Camera-type eye (tissue), 1 donor: ENCODE results near the gene KLHL3. TPM values are rescaled to one million over a fixed set of nuclear protein-coding genes. Genes with fewer than 3 reads are reported as not detected.

Experiments
- total RNA-seq: library from RNA; depleted of rRNA; stranded (reverse); fragments of >200 nt; gene quantifications from one replicate; pipeline ENCODE4 v1.2.3, GENCODE V29; 2014

The KLHL3 gene
- 23.7 TPM for total RNA-seq

GRCh38 chr5:137735555-137736284 lies at the start of gene KLHL3:
Gene KLHL3 (minus strand): TSS chr5:137736089. CDS start chr5:137735646, 443 bp downstream.

GRCh38 chr5:137754188-137754960 lies 18.5 kb upstream of the KLHL3 start, which contains the start of gene HNRNPA0:
Gene HNRNPA0 (minus strand): TSS chr5:137754363. CDS start chr5:137754066, 297 bp downstream.

Other genes starting within 250 kb of the KLHL3 start
- 37.1 TPM for gene SPOCK1, start 236.8 kb downstream of the KLHL3 start, total RNA-seq
- gene HNRNPA0, start 18.3 kb upstream of the KLHL3 start, total RNA-seq, result 41.6 TPM
- gene MYOT, start 131.8 kb upstream of the KLHL3 start, total RNA-seq, result 15.9 TPM
- gene PKD2L2, start 153.4 kb upstream of the KLHL3 start, total RNA-seq, result not detected